ENCODE measurements around the gene LRRN2.
"Not testable (repeated sequence)": the region's sequence is repeated elsewhere in the genome, so short reads cannot be mapped to it uniquely, and the experiment has no call there.

LRRN2 gene

DNA sequence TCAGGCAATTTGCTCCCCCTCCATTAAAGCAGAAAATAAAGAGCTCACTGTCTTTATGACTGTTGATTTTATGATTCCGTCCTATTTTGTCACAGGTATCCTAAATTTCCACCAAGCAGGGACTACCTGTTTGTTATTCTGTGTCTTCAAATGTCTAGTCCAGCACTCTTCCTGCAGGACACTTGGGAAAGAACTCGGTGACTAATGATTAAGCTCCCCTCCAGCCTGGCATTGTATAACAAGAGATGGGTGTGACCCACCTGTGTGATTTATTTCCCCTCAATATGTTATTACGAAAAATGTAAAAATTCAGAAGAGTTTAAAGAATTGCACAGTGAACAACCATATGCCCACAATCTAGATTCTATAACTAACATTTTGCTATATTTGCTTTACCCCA lies 42.9 kb upstream of the LRRN2 start:
- Histone ChIP-seq H2AFZ (ENCODE audit: low read depth) (no peak overlapping the region), H4K20me1 (ENCODE audit: insufficient read depth) (no peaks in the 10 kb centered on the region), H3K27ac (no peak overlapping the region), H3K79me2 (ENCODE audit: insufficient read depth, low read depth) (no peaks in the 10 kb centered on the region), H3K36me3 (ENCODE audit: insufficient read depth) (no peaks in the 10 kb centered on the region), H3K9ac (no peak overlapping the region), H3K27me3 (ENCODE audit: insufficient read depth, low read depth) (no peaks in the 10 kb centered on the region), H3K4me3 (IDR thresholded peaks at IDR 0.05; ENCODE audit: insufficient read depth, low read depth, low read length) (no peak overlapping the region), H3K4me2 (no peak overlapping the region), H3K4me1 (ENCODE audit: low read depth, poor library complexity, severe bottlenecking) (no peaks in the 10 kb centered on the region)
- no peak for TF ChIP-seq CTCF (conservative IDR thresholded peaks at IDR 0.05; ENCODE audit: low read depth, low read length)

- no peak overlapping the region for H3K4me3 ChIP-seq (IDR thresholded peaks at IDR 0.05; ENCODE audit: insufficient read depth, low read depth, low read length)
- no peaks in the 10 kb centered on the region for H3K4me1 ChIP-seq (ENCODE audit: low read depth, poor library complexity, severe bottlenecking)
- H3K36me3 ChIP-seq (ENCODE audit: insufficient read depth) = no peaks in the 10 kb centered on the region
- TF ChIP-seq CTCF (conservative IDR thresholded peaks at IDR 0.05; ENCODE audit: low read depth, low read length) = no peak
- H3K27me3 ChIP-seq (ENCODE audit: insufficient read depth, low read depth) = no peaks in the 10 kb centered on the region
- H3K9ac ChIP-seq = no peak overlapping the region
- no peak overlapping the region for H3K4me2 ChIP-seq
- no peak overlapping the region for H2AFZ ChIP-seq (ENCODE audit: low read depth)
- no peaks in the 10 kb centered on the region for H4K20me1 ChIP-seq (ENCODE audit: insufficient read depth)
- no peaks in the 10 kb centered on the region for H3K79me2 ChIP-seq (ENCODE audit: insufficient read depth, low read depth)
- H3K27ac ChIP-seq = no peak overlapping the region
These were observed 42.5 kb upstream of the LRRN2 start for GRCh38 chr1:204728045-204728444.

GRCh38 chr1:204727438-204727837 lies 41.9 kb upstream of the LRRN2 start:
- not testable (repeated sequence) for H3K27ac ChIP-seq; H2AFZ ChIP-seq (ENCODE audit: low read depth); H3K4me2 ChIP-seq; H3K4me1 ChIP-seq (ENCODE audit: low read depth, poor library complexity, severe bottlenecking); H3K36me3 ChIP-seq (ENCODE audit: insufficient read depth); H3K79me2 ChIP-seq (ENCODE audit: insufficient read depth, low read depth); H4K20me1 ChIP-seq (ENCODE audit: insufficient read depth); H3K9ac ChIP-seq; H3K4me3 ChIP-seq (IDR thresholded peaks at IDR 0.05; ENCODE audit: insufficient read depth, low read depth, low read length); H3K27me3 ChIP-seq (ENCODE audit: insufficient read depth, low read depth)

DNA sequence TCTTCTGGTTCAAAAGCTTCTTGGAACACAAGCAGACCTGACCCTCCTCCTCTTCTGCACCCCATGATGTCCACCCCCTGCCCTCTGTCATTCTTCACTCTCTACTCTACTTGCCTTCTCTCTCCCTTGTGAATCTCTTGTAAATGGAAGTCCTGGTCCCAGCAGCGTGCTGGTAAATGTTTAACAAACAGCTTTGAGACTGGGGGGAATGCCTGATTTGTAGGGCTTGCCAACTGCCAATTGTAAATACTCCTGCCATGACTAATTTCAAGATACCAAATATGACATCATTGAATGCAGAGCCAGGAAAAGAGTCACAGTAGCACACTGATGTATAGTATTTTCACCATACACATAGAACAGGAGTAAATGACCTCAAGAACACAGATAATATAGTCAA lies 40.9 kb upstream of the LRRN2 start:
- Histone ChIP-seq H3K9ac (no peak overlapping the region), H4K20me1 (ENCODE audit: insufficient read depth) (no peaks in the 10 kb centered on the region), H3K4me2 (no peak overlapping the region), H3K79me2 (ENCODE audit: insufficient read depth, low read depth) (no peaks in the 10 kb centered on the region), H3K27ac (no peak overlapping the region), H2AFZ (ENCODE audit: low read depth) (no peak overlapping the region), H3K36me3 (ENCODE audit: insufficient read depth) (no peaks in the 10 kb centered on the region), H3K27me3 (ENCODE audit: insufficient read depth, low read depth) (no peaks in the 10 kb centered on the region), H3K4me3 (IDR thresholded peaks at IDR 0.05; ENCODE audit: insufficient read depth, low read depth, low read length) (no peak overlapping the region), H3K4me1 (ENCODE audit: low read depth, poor library complexity, severe bottlenecking) (no peaks in the 10 kb centered on the region)
- no peak for TF ChIP-seq CTCF (conservative IDR thresholded peaks at IDR 0.05; ENCODE audit: low read depth, low read length)

GRCh38 chr1:204725821-204726448 lies 40.4 kb upstream of the LRRN2 start:
- no peak overlapping the region for H2AFZ ChIP-seq (ENCODE audit: low read depth)
- no peaks in the 10 kb centered on the region for H3K4me1 ChIP-seq (ENCODE audit: low read depth, poor library complexity, severe bottlenecking)
- no peaks in the 10 kb centered on the region for H4K20me1 ChIP-seq (ENCODE audit: insufficient read depth)
- no peaks in the 10 kb centered on the region for H3K79me2 ChIP-seq (ENCODE audit: insufficient read depth, low read depth)
- no peaks in the 10 kb centered on the region for H3K27me3 ChIP-seq (ENCODE audit: insufficient read depth, low read depth)
- no peak overlapping the region for H3K4me2 ChIP-seq
- H3K36me3 ChIP-seq (ENCODE audit: insufficient read depth) = no peaks in the 10 kb centered on the region
- no peak overlapping the region for H3K4me3 ChIP-seq (IDR thresholded peaks at IDR 0.05; ENCODE audit: insufficient read depth, low read depth, low read length)
- TF ChIP-seq CTCF (conservative IDR thresholded peaks at IDR 0.05; ENCODE audit: low read depth, low read length) = no peak
- H3K27ac ChIP-seq = no peak overlapping the region
- no peak overlapping the region for H3K9ac ChIP-seq
